AG04449 (cell line): Measurements from ENCODE around the gene ROM1.

ENCODE experiments used
- CTCF ChIA-PET: fragments of 350-600 bp; formaldehyde crosslinking; extraction: SDS; loops from one replicate; lab custom pipeline; 2021; ENCODE audit warnings: antibody characterized with exemption; lab: Yijun Ruan, JAX
- POLR2A ChIA-PET: fragments of 400-600, 350-600 bp; formaldehyde crosslinking; extraction: SDS; loops from one replicate; lab custom pipeline; 2020; ENCODE audit warnings: antibody characterized with exemption, inconsistent platforms; lab: Yijun Ruan, JAX
- DNase-seq: peaks from one replicate; pipeline ENCODE4 v3.0.0-alpha.2; 2010; ENCODE audit warnings: low read depth, low spot score
- H3K4me3 ChIP-seq: 2 replicates; pipeline ENCODE4 v1.5.1; 2011; ENCODE audit warnings: low read depth, mild to moderate bottlenecking, control low read depth, low read length
- TF ChIP-seq, protein P1 (sequence below): IDR thresholded peaks from one replicate; pipeline ENCODE4 v1.5.1; 2011; ENCODE audit warnings: mild to moderate bottlenecking, moderate library complexity, low read length, control low read depth, inconsistent platforms; ENCODE audit not compliant: insufficient read depth; ENCODE audit errors: missing control alignments

ROM1 gene

DNA sequence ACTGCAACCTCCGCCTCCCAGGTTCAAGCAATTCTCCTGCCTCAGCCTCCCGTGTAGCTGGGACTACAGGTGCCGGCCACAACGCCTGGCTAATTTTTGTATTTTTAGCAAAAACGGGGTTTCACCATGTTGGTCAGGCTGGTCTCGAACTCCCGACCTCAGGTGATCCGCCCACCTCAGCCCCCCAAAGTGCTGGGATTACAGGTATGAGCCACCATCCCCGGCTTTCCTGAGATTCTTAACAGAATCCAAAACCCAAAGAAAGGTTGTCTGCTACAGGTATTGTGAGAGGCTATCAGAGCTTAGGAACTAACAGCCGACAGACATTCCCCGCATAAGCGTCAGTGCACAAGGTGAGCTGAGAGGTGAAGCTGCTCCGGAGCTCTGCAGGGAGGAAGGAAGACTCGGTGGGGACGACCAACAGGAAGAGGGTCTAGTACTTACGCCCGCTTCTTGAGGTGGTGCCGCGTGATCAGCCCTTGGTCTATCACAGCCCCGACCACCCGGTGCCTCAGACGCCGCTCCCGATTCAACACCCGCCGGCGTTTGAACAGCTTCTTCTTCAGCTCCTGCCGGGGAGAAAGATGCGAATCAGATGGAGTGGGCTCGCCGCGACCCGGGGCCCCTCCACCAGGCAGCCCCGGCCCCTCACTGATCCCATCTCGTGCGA is 51.5 kb downstream of the ROM1 start:
- CTCF ChIA-PET: interaction anchor here (0.8 to 6.1 kb wide), 12 partner anchors 10 to 270 kb away, joined by 3 to 26 read pairs (median 3); partner anchors contain the start of genes BSCL2, GNG3 and TUT1

More for the DNA sequence above, 51.5 kb downstream of the ROM1 start:
- TF ChIP-seq, protein P1, sequence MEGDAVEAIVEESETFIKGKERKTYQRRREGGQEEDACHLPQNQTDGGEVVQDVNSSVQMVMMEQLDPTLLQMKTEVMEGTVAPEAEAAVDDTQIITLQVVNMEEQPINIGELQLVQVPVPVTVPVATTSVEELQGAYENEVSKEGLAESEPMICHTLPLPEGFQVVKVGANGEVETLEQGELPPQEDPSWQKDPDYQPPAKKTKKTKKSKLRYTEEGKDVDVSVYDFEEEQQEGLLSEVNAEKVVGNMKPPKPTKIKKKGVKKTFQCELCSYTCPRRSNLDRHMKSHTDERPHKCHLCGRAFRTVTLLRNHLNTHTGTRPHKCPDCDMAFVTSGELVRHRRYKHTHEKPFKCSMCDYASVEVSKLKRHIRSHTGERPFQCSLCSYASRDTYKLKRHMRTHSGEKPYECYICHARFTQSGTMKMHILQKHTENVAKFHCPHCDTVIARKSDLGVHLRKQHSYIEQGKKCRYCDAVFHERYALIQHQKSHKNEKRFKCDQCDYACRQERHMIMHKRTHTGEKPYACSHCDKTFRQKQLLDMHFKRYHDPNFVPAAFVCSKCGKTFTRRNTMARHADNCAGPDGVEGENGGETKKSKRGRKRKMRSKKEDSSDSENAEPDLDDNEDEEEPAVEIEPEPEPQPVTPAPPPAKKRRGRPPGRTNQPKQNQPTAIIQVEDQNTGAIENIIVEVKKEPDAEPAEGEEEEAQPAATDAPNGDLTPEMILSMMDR: no peak
- POLR2A ChIA-PET: interaction anchor here (0.6 to 3.3 kb wide), 41 partner anchors 7 to 270 kb away, joined by 3 to 58 read pairs (median 8); partner anchors contain the start of genes B3GAT3, EEF1G, GANAB and HNRNPUL2
- DNase-seq: no peak
- H3K4me3 ChIP-seq: peak overlapping the region; percentile 92
